GM12801 (cell line): Measurements from ENCODE around the gene NEAT1.

Experiments
- CTCF ChIP-seq: IDR thresholded peaks from one replicate; pipeline ENCODE4 v1.5.1; 2011; ENCODE audit warnings: control low read depth; ENCODE audit not compliant: insufficient read length; ENCODE audit errors: extremely low read depth

The NEAT1 gene

DNA sequence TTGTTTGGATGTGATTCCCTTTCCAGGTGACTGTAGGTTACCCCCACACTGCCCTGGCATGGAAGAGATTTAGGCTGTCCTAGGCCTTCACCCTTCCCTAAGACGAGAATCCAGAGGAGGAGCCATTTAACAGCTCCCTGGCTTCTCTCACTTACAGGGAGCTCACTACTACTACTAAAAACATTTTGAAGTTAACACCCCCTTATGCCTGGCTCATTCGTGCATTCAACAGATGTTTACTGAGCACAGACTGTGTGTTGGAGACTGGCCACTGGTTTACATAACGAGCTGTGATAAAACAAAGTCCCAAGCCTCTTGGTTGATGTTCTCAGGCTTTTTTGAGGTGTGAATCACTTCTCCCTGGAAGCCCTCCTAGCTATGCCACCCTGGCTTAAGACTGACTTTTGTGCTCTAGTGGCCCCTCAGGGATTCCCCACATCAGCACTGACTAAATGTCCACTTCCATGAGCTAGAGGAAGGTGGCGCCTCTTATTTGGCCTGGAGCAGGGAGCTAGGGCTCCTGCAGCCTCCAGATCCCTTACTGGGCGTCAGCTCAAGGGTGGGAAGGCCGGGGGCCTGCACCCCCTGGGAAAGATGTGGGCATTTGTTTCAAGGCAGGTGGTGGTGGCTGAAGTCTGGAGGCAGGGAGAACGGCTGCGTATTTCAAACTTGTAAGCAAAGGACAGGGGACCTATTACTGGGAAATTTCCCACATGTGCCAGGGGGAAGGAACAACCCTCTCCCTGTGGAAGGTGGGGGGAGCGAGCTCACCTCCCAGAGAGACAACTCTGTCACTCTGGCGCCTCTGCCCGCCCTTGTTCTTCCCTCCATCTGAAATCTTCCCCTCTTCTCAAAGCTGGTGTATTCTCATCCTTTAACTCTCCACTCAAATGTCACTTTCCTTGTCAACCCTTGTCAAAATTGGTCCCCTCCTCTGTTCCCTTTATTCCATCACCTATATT is 56.9 kb downstream of the NEAT1 start:
- no peak for TF ChIP-seq CTCF

DNA sequence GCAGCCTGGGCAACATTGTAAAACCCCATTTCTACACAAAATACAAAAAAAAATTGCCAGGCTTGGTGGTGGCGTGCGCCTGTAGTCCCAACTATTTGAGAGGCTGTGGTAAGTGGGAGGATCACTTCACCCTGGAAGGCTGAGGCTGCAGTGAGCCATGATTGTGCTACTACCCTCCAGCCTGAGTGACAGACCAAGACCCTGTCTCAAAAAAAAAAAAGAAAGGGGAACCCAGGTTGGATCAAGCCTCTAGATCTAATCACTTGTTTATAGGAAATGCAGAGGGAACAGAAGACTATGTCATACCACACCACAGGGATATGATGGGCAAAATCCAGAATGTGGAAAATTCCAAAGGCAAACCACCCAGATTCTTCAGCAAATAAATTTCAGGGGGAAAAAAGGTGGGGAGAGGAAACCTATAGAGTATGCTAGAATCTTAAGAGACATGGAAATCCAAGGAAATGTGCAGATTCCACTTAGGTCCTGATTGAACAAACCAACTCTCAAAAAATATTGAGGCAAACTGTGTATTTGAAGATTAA is 59.8 kb downstream of the NEAT1 start:
- no peak for TF ChIP-seq CTCF

GRCh38 chr11:65485920-65486219 is 63.3 kb downstream of the NEAT1 start:
- no peak for TF ChIP-seq CTCF

- TF ChIP-seq CTCF = no peak
Observed at GRCh38 chr11:65486570-65487466, 64.2 kb downstream of the NEAT1 start.

- TF ChIP-seq CTCF = no peak
Observed at GRCh38 chr11:65487467-65488272, 65.1 kb downstream of the NEAT1 start.

- no peak for TF ChIP-seq CTCF
Observed at GRCh38 chr11:65488273-65489034, 65.9 kb downstream of the NEAT1 start.
